Gastroesophageal sphincter (tissue), 2 donors: Measurements from ENCODE around the gene ATP5ME.

Experiments
- POLR2A ChIP-seq, 2 donors: fragments of 450-650 bp; IDR thresholded peaks; one replicate each; pipeline ENCODE4 v1.6.1; 2017; ENCODE audit warnings: antibody characterized with exemption in 2 of 2, mild to moderate bottlenecking in 2 of 2, moderate library complexity in 1 of 2
- POLR2AphosphoS5 ChIP-seq: sonication (generic); formaldehyde crosslinking; IDR thresholded peaks from one replicate; pipeline ENCODE4 v1.6.1; 2017; ENCODE audit warnings: antibody characterized with exemption

- TF ChIP-seq POLR2AphosphoS5 (no peak), POLR2A (IDR thresholded peaks at IDR 0.05) (no peak)
Measured at GRCh38 chr4:673349-674091, 556 bp downstream of the ATP5ME start.
